Measurements from ENCODE around the gene CLNK. TPM values are rescaled to one million over a fixed set of nuclear protein-coding genes. Genes with fewer than 3 reads are reported as not detected.

The CLNK gene
- total and polyA plus RNA-seq, 2 of the 13 experiments (the other 11 are each of a cell fraction or from before 2014, with no cell fraction given): not detected

GRCh38 chr4:10461091-10461849 lies 223.3 kb downstream of the CLNK start (continued):
- TF ChIP-seq HNRNPLL (IDR thresholded peaks at IDR 0.05; ENCODE audit: low read depth, low read length, poor library complexity, severe bottlenecking) (peak; percentile 22), ZFP41 (CRISPR knock-in tag; IDR thresholded peaks at IDR 0.05; ENCODE audit: borderline replicate concordance) (no peak), EEA1 (CRISPR knock-in tag; IDR thresholded peaks at IDR 0.05; ENCODE audit: borderline replicate concordance) (0 out of 2 replicates have a peak, but pooled peaks have one; percentile 47), SSRP1 (CRISPR knock-in tag; IDR thresholded peaks at IDR 0.05) (no peak), NFRKB (IDR thresholded peaks at IDR 0.05) (no peak), NR2F1 (CRISPR knock-in tag; IDR thresholded peaks at IDR 0.05) (no peak), HOXA3 (CRISPR knock-in tag; IDR thresholded peaks at IDR 0.05) (peak; percentile 13; the same call in 1 of the 2 replicates), NFYB (CRISPR knock-in tag; IDR thresholded peaks at IDR 0.05) (no peak), GZF1 (CRISPR knock-in tag; IDR thresholded peaks at IDR 0.05) (no peak), SIX4 (CRISPR knock-in tag; IDR thresholded peaks at IDR 0.05) (no peak), TBP (CRISPR knock-in tag; IDR thresholded peaks at IDR 0.05) (no peak)
- TF ChIP-seq, protein P1, sequence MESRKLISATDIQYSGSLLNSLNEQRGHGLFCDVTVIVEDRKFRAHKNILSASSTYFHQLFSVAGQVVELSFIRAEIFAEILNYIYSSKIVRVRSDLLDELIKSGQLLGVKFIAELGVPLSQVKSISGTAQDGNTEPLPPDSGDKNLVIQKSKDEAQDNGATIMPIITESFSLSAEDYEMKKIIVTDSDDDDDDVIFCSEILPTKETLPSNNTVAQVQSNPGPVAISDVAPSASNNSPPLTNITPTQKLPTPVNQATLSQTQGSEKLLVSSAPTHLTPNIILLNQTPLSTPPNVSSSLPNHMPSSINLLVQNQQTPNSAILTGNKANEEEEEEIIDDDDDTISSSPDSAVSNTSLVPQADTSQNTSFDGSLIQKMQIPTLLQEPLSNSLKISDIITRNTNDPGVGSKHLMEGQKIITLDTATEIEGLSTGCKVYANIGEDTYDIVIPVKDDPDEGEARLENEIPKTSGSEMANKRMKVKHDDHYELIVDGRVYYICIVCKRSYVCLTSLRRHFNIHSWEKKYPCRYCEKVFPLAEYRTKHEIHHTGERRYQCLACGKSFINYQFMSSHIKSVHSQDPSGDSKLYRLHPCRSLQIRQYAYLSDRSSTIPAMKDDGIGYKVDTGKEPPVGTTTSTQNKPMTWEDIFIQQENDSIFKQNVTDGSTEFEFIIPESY (CRISPR knock-in tag; IDR thresholded peaks at IDR 0.05): 0 out of 2 replicates have a peak, but pooled peaks have one; percentile 29
- TF ChIP-seq, protein P2, sequence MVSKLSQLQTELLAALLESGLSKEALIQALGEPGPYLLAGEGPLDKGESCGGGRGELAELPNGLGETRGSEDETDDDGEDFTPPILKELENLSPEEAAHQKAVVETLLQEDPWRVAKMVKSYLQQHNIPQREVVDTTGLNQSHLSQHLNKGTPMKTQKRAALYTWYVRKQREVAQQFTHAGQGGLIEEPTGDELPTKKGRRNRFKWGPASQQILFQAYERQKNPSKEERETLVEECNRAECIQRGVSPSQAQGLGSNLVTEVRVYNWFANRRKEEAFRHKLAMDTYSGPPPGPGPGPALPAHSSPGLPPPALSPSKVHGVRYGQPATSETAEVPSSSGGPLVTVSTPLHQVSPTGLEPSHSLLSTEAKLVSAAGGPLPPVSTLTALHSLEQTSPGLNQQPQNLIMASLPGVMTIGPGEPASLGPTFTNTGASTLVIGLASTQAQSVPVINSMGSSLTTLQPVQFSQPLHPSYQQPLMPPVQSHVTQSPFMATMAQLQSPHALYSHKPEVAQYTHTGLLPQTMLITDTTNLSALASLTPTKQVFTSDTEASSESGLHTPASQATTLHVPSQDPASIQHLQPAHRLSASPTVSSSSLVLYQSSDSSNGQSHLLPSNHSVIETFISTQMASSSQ (IDR thresholded peaks at IDR 0.05; ENCODE audit: low read depth): no peak
- TF ChIP-seq, protein P2 (CRISPR knock-in tag; IDR thresholded peaks at IDR 0.05; ENCODE audit: borderline replicate concordance): no peak
